ENCODE measurements around the gene TMEM39B. TPM values are rescaled to one million over a fixed set of nuclear protein-coding genes. Genes with fewer than 3 reads are reported as not detected.
A peak's percentile ranks its signal among the peaks of the same experiment; 100 is the strongest.

TMEM39B gene
- total and polyA plus RNA-seq, 7 donors = 4.7 to 11.5 (median 7.2) TPM

GRCh38 chr1:32099426-32099825 lies 26.7 kb downstream of the TMEM39B start:
- H3K27ac ChIP-seq = no peak overlapping the region
- peaks cover 0 to 84% of the 10 kb centered on the region in 2 donors for H3K36me3 ChIP-seq (ENCODE audit: insufficient read depth in 1 of 2, low read depth in 1 of 2)
- no peaks in the 10 kb centered on the region for H3K4me1 ChIP-seq
- no peaks in the 10 kb centered on the region for H3K27me3 ChIP-seq (ENCODE audit: insufficient read depth in 3 of 3, low read length in 2 of 3)
- DNase-seq (no peak), ATAC-seq (no peak)
- no peak overlapping the region for H3K4me3 ChIP-seq
- 85 to 90% (median 89%) methylated on average over 4 of the region's 4 CpGs for WGBS, 3 donors
- H3K9me3 ChIP-seq = no peaks in the 10 kb centered on the region
- TF ChIP-seq CTCF (IDR thresholded peaks at IDR 0.05) = no peak
- intact Hi-C loops (cut with DNase I) = no loop called here

- Histone ChIP-seq H3K36me3 (ENCODE audit: insufficient read depth in 1 of 2, low read depth in 1 of 2) (peaks cover 0 to 75% of the 10 kb centered on the region in 2 donors), H3K4me1 (no peaks in the 10 kb centered on the region), H3K4me3 (no peak overlapping the region), H3K27ac (no peak overlapping the region), H3K27me3 (ENCODE audit: insufficient read depth in 3 of 3, low read length in 2 of 3) (no peaks in the 10 kb centered on the region), H3K9me3 (no peaks in the 10 kb centered on the region)
- intact Hi-C loops (cut with DNase I) = no loop called here
- DNase-seq = no peak
- no peak for TF ChIP-seq CTCF (IDR thresholded peaks at IDR 0.05)
- WGBS, 3 donors = 74 to 80% (median 78%) methylated on average over 10 of the region's 10 CpGs
- ATAC-seq = peak in 1 of 4 donors; percentile 27
Measured at GRCh38 chr1:32100359-32100758, 27.6 kb downstream of the TMEM39B start.

GRCh38 chr1:32100807-32101708 lies 28.3 kb downstream of the TMEM39B start:
- Histone ChIP-seq H3K4me3 (no peak overlapping the region), H3K27ac (no peak overlapping the region), H3K9me3 (no peaks in the 10 kb centered on the region), H3K36me3 (ENCODE audit: insufficient read depth in 1 of 2, low read depth in 1 of 2) (peaks cover 0 to 68% of the 10 kb centered on the region in 2 donors), H3K27me3 (ENCODE audit: insufficient read depth in 3 of 3, low read length in 2 of 3) (no peaks in the 10 kb centered on the region), H3K4me1 (no peaks in the 10 kb centered on the region)
- TF ChIP-seq CTCF (IDR thresholded peaks at IDR 0.05) = no peak
- WGBS, 3 donors = 90 to 97% (median 95%) methylated on average over 9 of the region's 9 CpGs
- no peak for ATAC-seq
- intact Hi-C loops (cut with DNase I) = no loop called here
- DNase-seq = no peak

GRCh38 chr1:32104127-32104526 lies 31.4 kb downstream of the TMEM39B start:
- no peak overlapping the region for H3K4me3 ChIP-seq
- H3K36me3 ChIP-seq (ENCODE audit: insufficient read depth in 1 of 2, low read depth in 1 of 2) = peaks cover 0 to 39% of the 10 kb centered on the region in 2 donors
- H3K9me3 ChIP-seq = no peaks in the 10 kb centered on the region
- WGBS, 3 donors = 74 to 85% (median 79%) methylated on average over 4 of the region's 4 CpGs
- TF ChIP-seq CTCF (IDR thresholded peaks at IDR 0.05) = no peak
- no peaks in the 10 kb centered on the region for H3K4me1 ChIP-seq
- intact Hi-C loops (cut with DNase I) = no loop called here
- no peaks in the 10 kb centered on the region for H3K27me3 ChIP-seq (ENCODE audit: insufficient read depth in 3 of 3, low read length in 2 of 3)
- DNase-seq (no peak), ATAC-seq (no peak)
- H3K27ac ChIP-seq = no peak overlapping the region
